Liver (tissue), 9 donors: Measurements from ENCODE around the gene KCNQ5. TPM values are rescaled to one million over a fixed set of nuclear protein-coding genes. Genes with fewer than 3 reads are reported as not detected.

Source experiments
- DNase-seq: peaks from one replicate; pipeline ENCODE4 v3.0.0-alpha.2; 2017; ENCODE audit warnings: low spot score
- H3K27ac ChIP-seq, 2 donors: one replicate each; pipeline ENCODE4 v1.7.0; 2013; ENCODE audit warnings: inconsistent platforms in 2 of 2, low read length in 2 of 2, control low read depth in 1 of 2, low read depth in 1 of 2, mild to moderate bottlenecking in 1 of 2
- H3K27me3 ChIP-seq, 4 donors: one replicate each; pipeline versions ENCODE4 v1.6.1 to v1.7.0; 2013; ENCODE audit warnings: low read length in 3 of 4, inconsistent platforms in 1 of 4, mild to moderate bottlenecking in 1 of 4, moderate library complexity in 1 of 4; ENCODE audit not compliant: control insufficient read depth in 4 of 4, insufficient read depth in 4 of 4
- H3K36me3 ChIP-seq, 4 donors: one replicate each; pipeline versions ENCODE4 v1.6.1 to v1.7.0; 2013; ENCODE audit warnings: low read length in 3 of 4, mild to moderate bottlenecking in 3 of 4, low read depth in 1 of 4, moderate library complexity in 1 of 4; ENCODE audit not compliant: control insufficient read depth in 4 of 4, insufficient read depth in 3 of 4
- H3K4me1 ChIP-seq, 4 donors: one replicate each; pipeline versions ENCODE4 v1.6.1 to v1.7.0; 2013; ENCODE audit warnings: low read length in 3 of 4, mild to moderate bottlenecking in 3 of 4, moderate library complexity in 1 of 4; ENCODE audit not compliant: control insufficient read depth in 4 of 4, insufficient read depth in 4 of 4
- H3K4me3 ChIP-seq, 3 donors: one replicate each; pipeline versions ENCODE4 v1.6.1 to v1.7.0; 2013; ENCODE audit warnings: low read length in 3 of 3, control low read depth in 1 of 3, low read depth in 1 of 3, mild to moderate bottlenecking in 1 of 3
- H3K9ac ChIP-seq, 2 donors: one replicate each; pipeline ENCODE4 v1.7.0; 2013; ENCODE audit warnings: low read length in 2 of 2, mild to moderate bottlenecking in 2 of 2, moderate library complexity in 2 of 2, control low read depth in 1 of 2, low read depth in 1 of 2
- H3K9me3 ChIP-seq, 4 donors: one replicate each; pipeline versions ENCODE4 v1.6.1 to v1.7.0; 2013; ENCODE audit warnings: low read length in 3 of 4; ENCODE audit not compliant: control insufficient read depth in 4 of 4
- ATF3 ChIP-seq: IDR thresholded peaks from 2 replicates; pipeline ENCODE4 v1.6.1; 2016; ENCODE audit warnings: antibody characterized with exemption
- EGR1 ChIP-seq, 2 donors: IDR thresholded peaks; 2 replicates each; pipeline ENCODE4 v1.6.1; 2016 to 2018; ENCODE audit warnings: antibody characterized with exemption in 2 of 2, low read depth in 2 of 2
- FOXA1 ChIP-seq: IDR thresholded peaks from 2 replicates; pipeline ENCODE4 v1.6.1; 2016; ENCODE audit warnings: antibody characterized with exemption
- FOXA2 ChIP-seq: IDR thresholded peaks from 2 replicates; pipeline ENCODE4 v1.6.1; 2016; ENCODE audit warnings: antibody characterized with exemption
- GABPA ChIP-seq, 2 donors: IDR thresholded peaks in 1 of 2; conservative IDR thresholded peaks in 1 of 2; 2 replicates each; pipeline ENCODE4 v1.6.1; 2016; ENCODE audit warnings: antibody characterized with exemption in 2 of 2, mild to moderate bottlenecking in 1 of 2, moderate library complexity in 1 of 2
- HNF4A ChIP-seq, 2 donors: conservative IDR thresholded peaks; 2 replicates each; pipeline ENCODE4 v1.6.1; 2016; ENCODE audit warnings: antibody characterized with exemption in 2 of 2, mild to moderate bottlenecking in 2 of 2
- HNF4G ChIP-seq: IDR thresholded peaks from 2 replicates; pipeline ENCODE4 v1.6.1; 2016; ENCODE audit warnings: antibody characterized with exemption
- JUND ChIP-seq, 2 donors: IDR thresholded peaks; 2 replicates each; pipeline ENCODE4 v1.6.1; 2016; ENCODE audit warnings: antibody characterized with exemption in 2 of 2
- NR2F2 ChIP-seq: IDR thresholded peaks from 2 replicates; pipeline ENCODE4 v1.6.1; 2016; ENCODE audit warnings: antibody characterized with exemption
- RAD21 ChIP-seq, 2 donors: IDR thresholded peaks; 2 replicates each; pipeline ENCODE4 v1.6.1; 2016; ENCODE audit warnings: antibody characterized with exemption in 2 of 2, mild to moderate bottlenecking in 2 of 2
- REST ChIP-seq: IDR thresholded peaks from 2 replicates; pipeline ENCODE4 v1.6.1; 2016; ENCODE audit warnings: antibody characterized with exemption, mild to moderate bottlenecking
- RXRA ChIP-seq, 2 donors: IDR thresholded peaks; 2 replicates each; pipeline ENCODE4 v1.6.1; 2017 to 2018; ENCODE audit warnings: antibody characterized with exemption in 2 of 2, mild to moderate bottlenecking in 1 of 2
- SP1 ChIP-seq: IDR thresholded peaks from 2 replicates; pipeline ENCODE4 v1.6.1; 2018; ENCODE audit warnings: antibody characterized with exemption, mild to moderate bottlenecking
- TAF1 ChIP-seq: conservative IDR thresholded peaks from 2 replicates; pipeline ENCODE4 v1.6.1; 2016; ENCODE audit warnings: antibody characterized with exemption, mild to moderate bottlenecking
- YY1 ChIP-seq: IDR thresholded peaks from 2 replicates; pipeline ENCODE4 v1.6.1; 2016; ENCODE audit warnings: antibody characterized with exemption, mild to moderate bottlenecking
- WGBS: extraction: QIAGEN DNeasy Blood & Tissue Kit; methylation state at CpG from one replicate; pipeline ENCODE4 v1.1.7; 2013; 5-methylcytosine and 5-hydroxymethylcytosine counted together
- polyA plus RNA-seq, 2 donors: library from polyadenylated mRNA; stranded (reverse) in 1 of 2; unstranded in 1 of 2; fragments of 200-250 nt in 1 of 2; fragments of >200 nt in 1 of 2; fragmentation: Nextera tagmentation in 1 of 2; extraction: Ambion mirVana in 1 of 2; gene quantifications; one replicate each; pipeline versions ENCODE4 v1.2.1 to v1.2.3, GENCODE V29; 2013 to 2015
- total RNA-seq, 2 donors: library from RNA; depleted of rRNA; stranded (reverse); fragments of >200 nt; gene quantifications; one replicate each; pipeline ENCODE4 v1.2.3, GENCODE V29; 2014
- TF ChIP-seq, protein P1 (sequence below): fragments of 150-350 bp; IDR thresholded peaks from 2 replicates; pipeline ENCODE4 v1.5.1; 2017; ENCODE audit warnings: improper control_type of control experiment, low read depth, low read length; ENCODE audit not compliant: missing input control
- TF ChIP-seq, protein P2 (sequence below): IDR thresholded peaks from 2 replicates; pipeline ENCODE4 v1.6.1; 2016; ENCODE audit warnings: antibody characterized with exemption
- TF ChIP-seq, protein P3 (sequence below): IDR thresholded peaks from 2 replicates; pipeline ENCODE4 v1.6.1; 2016; ENCODE audit warnings: antibody characterized with exemption
- donor health status: healthy.
- donor health status: healthy.
- donor health status: healthy.
- donor health status: healthy.
- donor health status: healthy.

KCNQ5 gene
- total and polyA plus RNA-seq, 4 donors, result 0.02 to 1.1 (median 0.15) TPM

- Histone ChIP-seq H3K4me1 (no peaks in the 10 kb centered on the region), H3K9ac (no peak overlapping the region), H3K36me3 (no peaks in the 10 kb centered on the region), H3K4me3 (no peak overlapping the region), H3K27me3 (peaks cover 0 to 8% (median 0%) of the 10 kb centered on the region in 4 donors), H3K9me3 (peaks cover 0 to 5% (median 0%) of the 10 kb centered on the region in 4 donors), H3K27ac (no peak overlapping the region)
- no peak for DNase-seq
- TF ChIP-seq RAD21 (IDR thresholded peaks at IDR 0.05), result no peak
- TF ChIP-seq, protein P1, sequence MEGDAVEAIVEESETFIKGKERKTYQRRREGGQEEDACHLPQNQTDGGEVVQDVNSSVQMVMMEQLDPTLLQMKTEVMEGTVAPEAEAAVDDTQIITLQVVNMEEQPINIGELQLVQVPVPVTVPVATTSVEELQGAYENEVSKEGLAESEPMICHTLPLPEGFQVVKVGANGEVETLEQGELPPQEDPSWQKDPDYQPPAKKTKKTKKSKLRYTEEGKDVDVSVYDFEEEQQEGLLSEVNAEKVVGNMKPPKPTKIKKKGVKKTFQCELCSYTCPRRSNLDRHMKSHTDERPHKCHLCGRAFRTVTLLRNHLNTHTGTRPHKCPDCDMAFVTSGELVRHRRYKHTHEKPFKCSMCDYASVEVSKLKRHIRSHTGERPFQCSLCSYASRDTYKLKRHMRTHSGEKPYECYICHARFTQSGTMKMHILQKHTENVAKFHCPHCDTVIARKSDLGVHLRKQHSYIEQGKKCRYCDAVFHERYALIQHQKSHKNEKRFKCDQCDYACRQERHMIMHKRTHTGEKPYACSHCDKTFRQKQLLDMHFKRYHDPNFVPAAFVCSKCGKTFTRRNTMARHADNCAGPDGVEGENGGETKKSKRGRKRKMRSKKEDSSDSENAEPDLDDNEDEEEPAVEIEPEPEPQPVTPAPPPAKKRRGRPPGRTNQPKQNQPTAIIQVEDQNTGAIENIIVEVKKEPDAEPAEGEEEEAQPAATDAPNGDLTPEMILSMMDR, result no peak
- TF ChIP-seq RXRA (IDR thresholded peaks at IDR 0.05), result no peak
- TF ChIP-seq HNF4G, result no peak
- TF ChIP-seq, protein P2, sequence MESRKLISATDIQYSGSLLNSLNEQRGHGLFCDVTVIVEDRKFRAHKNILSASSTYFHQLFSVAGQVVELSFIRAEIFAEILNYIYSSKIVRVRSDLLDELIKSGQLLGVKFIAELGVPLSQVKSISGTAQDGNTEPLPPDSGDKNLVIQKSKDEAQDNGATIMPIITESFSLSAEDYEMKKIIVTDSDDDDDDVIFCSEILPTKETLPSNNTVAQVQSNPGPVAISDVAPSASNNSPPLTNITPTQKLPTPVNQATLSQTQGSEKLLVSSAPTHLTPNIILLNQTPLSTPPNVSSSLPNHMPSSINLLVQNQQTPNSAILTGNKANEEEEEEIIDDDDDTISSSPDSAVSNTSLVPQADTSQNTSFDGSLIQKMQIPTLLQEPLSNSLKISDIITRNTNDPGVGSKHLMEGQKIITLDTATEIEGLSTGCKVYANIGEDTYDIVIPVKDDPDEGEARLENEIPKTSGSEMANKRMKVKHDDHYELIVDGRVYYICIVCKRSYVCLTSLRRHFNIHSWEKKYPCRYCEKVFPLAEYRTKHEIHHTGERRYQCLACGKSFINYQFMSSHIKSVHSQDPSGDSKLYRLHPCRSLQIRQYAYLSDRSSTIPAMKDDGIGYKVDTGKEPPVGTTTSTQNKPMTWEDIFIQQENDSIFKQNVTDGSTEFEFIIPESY, result no peak
- no peak for TF ChIP-seq HNF4A (conservative IDR thresholded peaks at IDR 0.05)
- no peak for TF ChIP-seq EGR1 (IDR thresholded peaks at IDR 0.05; ENCODE audit: low read depth in 2 of 2)
- no peak for TF ChIP-seq SP1
- TF ChIP-seq JUND (IDR thresholded peaks at IDR 0.05), result no peak
- TF ChIP-seq FOXA1, result no peak
- TF ChIP-seq, protein P3, sequence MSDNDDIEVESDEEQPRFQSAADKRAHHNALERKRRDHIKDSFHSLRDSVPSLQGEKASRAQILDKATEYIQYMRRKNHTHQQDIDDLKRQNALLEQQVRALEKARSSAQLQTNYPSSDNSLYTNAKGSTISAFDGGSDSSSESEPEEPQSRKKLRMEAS, result no peak
- no peak for TF ChIP-seq REST
- no peak for TF ChIP-seq NR2F2
- TF ChIP-seq TAF1, result no peak
- TF ChIP-seq YY1, result no peak
- no peak for TF ChIP-seq ATF3
- no peak for TF ChIP-seq FOXA2
- no peak for TF ChIP-seq GABPA (IDR thresholded peaks at IDR 0.05 in 1 of 2, conservative IDR thresholded peaks at IDR 0.05 in 1 of 2)
- 60% methylated on average over 1 of the region's 1 CpG for whole genome bisulfite sequencing
Measured at GRCh38 chr6:72890233-72890632, 268.4 kb downstream of the KCNQ5 start.
